ENCODE results near the gene HILPDA.

DNA sequence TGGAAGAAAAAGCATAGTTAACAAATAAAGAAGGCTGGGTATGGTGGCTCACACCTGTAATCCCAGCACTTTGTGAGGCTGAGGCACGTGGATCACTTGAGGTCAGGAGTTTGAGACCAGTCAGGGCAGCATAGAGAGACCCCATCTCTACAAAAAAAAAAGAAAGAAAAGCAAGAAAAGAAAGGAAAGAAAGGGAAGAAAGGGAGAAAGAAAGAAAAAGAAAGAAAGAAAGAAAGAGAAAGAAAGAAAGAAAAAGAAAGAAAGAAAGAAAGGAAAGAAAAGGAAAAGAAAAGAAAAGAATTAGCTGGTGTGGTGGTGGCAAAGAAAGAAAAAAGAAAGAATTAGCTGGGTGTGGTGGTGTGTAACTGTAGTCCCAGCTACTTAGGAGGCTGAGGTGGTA, 3.1 kb upstream of the HILPDA start:
- TF ChIP-seq FOXM1 (IDR thresholded peaks at IDR 0.05; ENCODE audit: borderline replicate concordance, low read depth) (no peak), ZBTB7A (IDR thresholded peaks at IDR 0.05; ENCODE audit: low read depth) (no peak), CREB1 (IDR thresholded peaks at IDR 0.05; ENCODE audit: low read depth) (no peak), TAF1 (IDR thresholded peaks at IDR 0.05; ENCODE audit: low read depth) (no peak), MAX (IDR thresholded peaks at IDR 0.05) (no peak), CEBPB (IDR thresholded peaks at IDR 0.05) (no peak), NFIC (IDR thresholded peaks at IDR 0.05) (no peak), EP300 (IDR thresholded peaks at IDR 0.05; ENCODE audit: borderline replicate concordance) (no peak)
- TF ChIP-seq, protein P1, sequence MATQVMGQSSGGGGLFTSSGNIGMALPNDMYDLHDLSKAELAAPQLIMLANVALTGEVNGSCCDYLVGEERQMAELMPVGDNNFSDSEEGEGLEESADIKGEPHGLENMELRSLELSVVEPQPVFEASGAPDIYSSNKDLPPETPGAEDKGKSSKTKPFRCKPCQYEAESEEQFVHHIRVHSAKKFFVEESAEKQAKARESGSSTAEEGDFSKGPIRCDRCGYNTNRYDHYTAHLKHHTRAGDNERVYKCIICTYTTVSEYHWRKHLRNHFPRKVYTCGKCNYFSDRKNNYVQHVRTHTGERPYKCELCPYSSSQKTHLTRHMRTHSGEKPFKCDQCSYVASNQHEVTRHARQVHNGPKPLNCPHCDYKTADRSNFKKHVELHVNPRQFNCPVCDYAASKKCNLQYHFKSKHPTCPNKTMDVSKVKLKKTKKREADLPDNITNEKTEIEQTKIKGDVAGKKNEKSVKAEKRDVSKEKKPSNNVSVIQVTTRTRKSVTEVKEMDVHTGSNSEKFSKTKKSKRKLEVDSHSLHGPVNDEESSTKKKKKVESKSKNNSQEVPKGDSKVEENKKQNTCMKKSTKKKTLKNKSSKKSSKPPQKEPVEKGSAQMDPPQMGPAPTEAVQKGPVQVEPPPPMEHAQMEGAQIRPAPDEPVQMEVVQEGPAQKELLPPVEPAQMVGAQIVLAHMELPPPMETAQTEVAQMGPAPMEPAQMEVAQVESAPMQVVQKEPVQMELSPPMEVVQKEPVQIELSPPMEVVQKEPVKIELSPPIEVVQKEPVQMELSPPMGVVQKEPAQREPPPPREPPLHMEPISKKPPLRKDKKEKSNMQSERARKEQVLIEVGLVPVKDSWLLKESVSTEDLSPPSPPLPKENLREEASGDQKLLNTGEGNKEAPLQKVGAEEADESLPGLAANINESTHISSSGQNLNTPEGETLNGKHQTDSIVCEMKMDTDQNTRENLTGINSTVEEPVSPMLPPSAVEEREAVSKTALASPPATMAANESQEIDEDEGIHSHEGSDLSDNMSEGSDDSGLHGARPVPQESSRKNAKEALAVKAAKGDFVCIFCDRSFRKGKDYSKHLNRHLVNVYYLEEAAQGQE (IDR thresholded peaks at IDR 0.05; ENCODE audit: low read depth) = no peak
- TF ChIP-seq, protein P2, sequence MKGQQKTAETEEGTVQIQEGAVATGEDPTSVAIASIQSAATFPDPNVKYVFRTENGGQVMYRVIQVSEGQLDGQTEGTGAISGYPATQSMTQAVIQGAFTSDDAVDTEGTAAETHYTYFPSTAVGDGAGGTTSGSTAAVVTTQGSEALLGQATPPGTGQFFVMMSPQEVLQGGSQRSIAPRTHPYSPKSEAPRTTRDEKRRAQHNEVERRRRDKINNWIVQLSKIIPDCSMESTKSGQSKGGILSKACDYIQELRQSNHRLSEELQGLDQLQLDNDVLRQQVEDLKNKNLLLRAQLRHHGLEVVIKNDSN (IDR thresholded peaks at IDR 0.05) = no peak

All from Ishikawa (cell line).